ENCODE results near the gene MFN1.

MFN1 gene

GRCh38 chr3:179430277-179430870 is 82.9 kb downstream of the MFN1 start:
- no peak for DNase-seq (ENCODE audit: low spot score)

GRCh38 chr3:179432021-179432420 is 84.5 kb downstream of the MFN1 start:
- no peak for DNase-seq (ENCODE audit: low spot score)

- no peak for DNase-seq (ENCODE audit: low spot score)
Observed at GRCh38 chr3:179432451-179432850, 84.9 kb downstream of the MFN1 start.

- DNase-seq (ENCODE audit: low spot score): no peak
Observed at GRCh38 chr3:179436517-179436916, 89.0 kb downstream of the MFN1 start.

- DNase-seq (ENCODE audit: low spot score): no peak
Observed at GRCh38 chr3:179438841-179439240, 91.3 kb downstream of the MFN1 start.
